OCI-LY7 (cell line): ENCODE results near the gene USP44.

Experiments used
- CTCF ChIP-seq: fragments of 200-600 bp; sonication (generic); conservative IDR thresholded peaks from 2 replicates; pipeline ENCODE4 v1.5.1; 2014; ENCODE audit warnings: mild to moderate bottlenecking, antibody characterized with exemption, low read length, moderate library complexity, mixed read lengths
- EZH2phosphoT487 ChIP-seq: fragments of 200-600 bp; sonication (generic); IDR thresholded peaks from 2 replicates; pipeline ENCODE4 v1.6.1; 2018; ENCODE audit warnings: low read depth, borderline replicate concordance, mild to moderate bottlenecking, mixed run types, antibody characterized with exemption, low read length, moderate library complexity, mixed read lengths

- TF ChIP-seq CTCF (no peak), EZH2phosphoT487 (no peak)
Observed at GRCh38 chr12:95474660-95474958, 76.7 kb downstream of the USP44 start.
